KG1 (cell line): Measurements from ENCODE around the gene HPS1.
"Not testable (repeated sequence)": the region's sequence is repeated elsewhere in the genome, so short reads cannot be mapped to it uniquely, and the experiment has no call there.

ENCODE experiments used
- DNase-seq: peaks from one replicate; lab custom pipeline; 2025; lab: John Stamatoyannopoulos, UW

The HPS1 gene

DNA sequence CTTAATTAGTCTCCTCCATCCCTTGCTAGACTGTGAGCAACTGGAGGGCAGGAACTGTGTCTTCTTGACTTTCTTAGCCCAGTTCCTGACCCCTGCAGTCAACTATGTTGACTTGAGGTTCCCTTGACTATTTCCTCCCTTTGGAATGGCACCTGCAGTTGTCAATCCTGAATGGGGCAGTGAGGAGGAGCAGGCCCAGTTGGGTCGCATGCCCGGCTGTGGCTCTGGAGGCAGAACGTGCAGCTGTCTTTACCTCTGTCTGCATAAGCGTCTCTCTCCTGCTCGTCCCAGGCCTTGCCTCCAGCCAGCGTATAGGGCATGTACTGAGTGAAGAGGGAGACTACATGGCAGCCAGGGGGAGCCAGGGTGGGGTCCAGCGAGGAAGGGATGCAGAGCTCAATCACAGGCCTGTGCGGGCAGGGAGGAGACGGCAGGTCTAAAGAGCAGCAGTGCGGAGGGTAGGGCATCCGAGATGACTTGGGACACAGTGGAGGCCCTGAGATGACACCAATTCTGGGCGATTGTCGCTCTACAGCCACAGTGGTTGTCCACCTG, 58.6 kb downstream of the HPS1 start:
- no peak for DNase-seq

DNA sequence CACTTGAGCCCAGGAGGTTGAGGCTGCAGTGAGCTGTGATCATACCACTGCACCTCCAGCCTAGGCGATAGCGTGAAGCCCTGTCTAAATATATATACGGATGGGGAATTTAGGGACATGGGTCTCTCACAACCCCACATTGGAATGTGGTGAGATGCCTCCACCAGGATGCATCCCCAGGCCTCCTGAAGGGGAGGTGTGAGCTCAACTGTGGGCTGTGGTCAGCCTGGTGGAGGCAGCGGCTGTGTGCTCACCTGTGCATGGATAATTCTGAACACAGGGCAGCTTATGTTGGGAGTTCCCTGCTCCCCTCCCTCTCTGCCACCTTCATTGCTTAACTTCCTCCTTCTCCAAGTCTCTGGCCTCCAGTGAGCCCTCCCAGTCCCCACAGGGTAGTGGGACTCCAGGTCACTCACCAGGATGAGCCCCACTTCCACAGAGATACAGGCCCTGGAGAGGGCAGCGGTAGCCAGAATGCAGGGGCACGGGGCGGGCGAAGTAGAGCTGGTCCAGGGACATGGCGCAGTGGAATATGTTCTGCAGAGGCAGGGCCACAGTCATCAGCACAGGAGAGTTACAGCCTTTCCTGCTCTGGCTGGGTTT, 62.1 kb downstream of the HPS1 start:
- DNase-seq = no peak

DNA sequence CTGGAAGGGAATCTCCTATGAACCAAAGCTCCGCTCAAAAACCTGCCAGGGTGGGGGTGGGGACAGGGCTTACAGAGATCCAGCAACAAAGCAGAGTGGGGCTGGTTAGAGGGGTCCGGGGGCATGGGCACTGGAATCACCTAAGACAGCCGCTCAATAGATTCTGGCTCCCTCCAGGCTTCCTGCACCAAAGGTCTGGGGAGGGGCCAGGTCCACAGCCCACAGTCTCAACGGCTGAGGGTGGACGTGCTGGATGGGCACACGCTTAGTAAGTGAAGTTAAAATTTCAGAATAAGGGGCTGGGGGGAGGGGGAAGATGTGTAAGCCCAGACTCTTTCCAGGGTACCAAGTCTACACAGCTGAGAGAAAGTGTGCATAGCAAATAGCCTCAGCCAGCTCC, 62.9 kb downstream of the HPS1 start:
- DNase-seq = no peak

DNA sequence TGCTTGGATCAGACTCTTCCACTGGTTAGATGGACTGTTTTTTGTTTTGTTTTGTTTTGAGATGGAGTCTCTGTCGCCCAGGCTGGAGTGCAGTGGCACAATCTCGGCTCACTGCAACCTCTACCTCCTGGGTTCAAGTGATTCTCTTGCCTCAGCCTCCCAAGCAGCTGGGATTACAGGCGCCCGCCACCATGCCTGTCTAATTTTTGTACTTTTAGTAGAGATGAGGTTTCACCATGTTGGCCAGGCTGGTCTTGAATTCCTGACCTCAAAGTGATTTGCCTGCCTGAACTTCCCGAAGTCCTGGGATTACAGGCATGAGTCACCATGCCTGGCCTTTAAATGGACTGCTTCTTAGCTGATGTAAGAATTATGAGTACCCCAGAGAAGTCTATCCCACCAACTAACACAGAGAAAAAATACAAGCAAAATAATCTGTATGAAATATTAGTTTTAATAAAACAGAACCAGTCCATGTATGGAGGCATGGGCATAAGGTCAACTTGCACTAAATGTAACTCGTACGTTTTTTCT, 63.5 kb downstream of the HPS1 start:
- DNase-seq = not testable (repeated sequence)

DNA sequence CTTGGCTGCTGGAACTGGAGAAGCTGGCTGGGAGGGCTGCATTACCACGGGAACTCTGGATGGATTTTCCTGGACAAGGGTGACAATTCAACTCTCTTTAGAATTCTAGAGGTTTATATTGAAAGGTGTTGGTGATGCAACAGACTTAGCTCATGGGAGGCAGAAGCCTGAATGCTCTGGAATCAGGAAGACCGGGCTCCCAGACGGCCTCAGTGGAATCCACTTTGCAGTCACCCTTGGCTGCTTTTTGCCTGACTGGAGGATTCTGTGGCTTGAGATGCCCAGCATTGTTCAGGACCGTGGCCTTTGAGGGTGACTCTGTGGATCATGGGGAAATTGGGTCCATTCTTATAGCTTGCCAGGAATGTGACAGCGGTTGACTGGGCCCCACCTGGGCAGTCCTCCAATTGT, 64.0 kb downstream of the HPS1 start:
- DNase-seq = no peak

DNA sequence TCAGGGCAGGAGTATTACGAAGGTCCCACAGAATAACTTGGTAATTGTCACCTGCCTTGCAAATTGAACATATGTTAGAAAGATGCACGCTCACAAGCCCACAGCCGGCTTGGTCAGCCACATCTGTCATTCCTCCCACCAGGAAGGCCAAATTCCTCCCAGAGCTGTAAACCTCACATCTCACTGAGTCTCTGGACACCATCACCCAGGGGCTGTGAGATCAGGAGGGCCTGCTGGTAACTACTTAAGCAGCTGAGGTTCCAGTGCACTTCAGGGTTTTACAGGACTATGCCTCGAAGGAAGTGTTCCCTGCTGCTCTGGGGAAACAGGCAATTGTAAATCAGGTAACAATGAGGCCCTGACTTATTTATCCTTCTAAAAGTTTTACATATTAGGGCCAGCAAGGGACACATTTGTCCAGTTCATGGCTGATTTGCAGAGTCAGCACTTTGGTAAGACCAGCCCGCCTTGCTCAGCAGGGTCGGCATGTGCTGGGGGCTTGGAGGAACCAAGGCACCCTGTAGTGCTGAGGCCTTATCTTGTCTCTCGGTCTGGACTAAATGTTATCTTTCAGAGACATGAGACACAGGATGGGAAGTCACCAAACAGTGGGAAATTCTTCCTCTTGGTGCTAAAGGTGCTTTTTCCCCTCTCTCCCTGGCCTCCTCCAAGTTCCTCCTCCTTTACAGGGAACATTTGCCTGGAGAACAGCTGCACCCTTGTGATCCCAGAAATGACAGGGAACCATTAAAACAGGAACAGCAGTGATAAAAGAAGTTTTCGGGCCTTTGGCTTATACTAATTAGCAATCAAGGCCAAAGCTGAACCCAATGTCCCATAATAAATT, 66.0 kb downstream of the HPS1 start:
- no peak for DNase-seq

DNA sequence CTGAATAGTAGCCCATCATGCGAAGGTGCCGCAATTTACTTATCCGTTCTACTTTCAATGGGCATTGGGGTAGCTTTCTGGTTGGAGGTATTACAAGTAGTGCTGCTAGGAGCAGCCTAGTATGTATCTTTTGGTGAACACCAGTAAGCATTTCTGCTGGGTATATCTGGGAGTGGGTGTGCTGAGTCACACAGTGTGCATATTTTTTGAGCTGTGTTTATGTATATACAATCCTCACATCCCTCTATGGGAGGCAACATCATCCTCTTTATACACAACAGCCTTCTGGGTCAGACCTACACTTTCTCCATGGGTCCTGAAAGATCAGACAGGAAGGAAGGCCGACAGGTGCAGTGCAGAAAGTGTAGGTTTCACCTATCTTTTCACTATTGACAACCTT, 68.0 kb downstream of the HPS1 start:
- DNase-seq = no peak

DNA sequence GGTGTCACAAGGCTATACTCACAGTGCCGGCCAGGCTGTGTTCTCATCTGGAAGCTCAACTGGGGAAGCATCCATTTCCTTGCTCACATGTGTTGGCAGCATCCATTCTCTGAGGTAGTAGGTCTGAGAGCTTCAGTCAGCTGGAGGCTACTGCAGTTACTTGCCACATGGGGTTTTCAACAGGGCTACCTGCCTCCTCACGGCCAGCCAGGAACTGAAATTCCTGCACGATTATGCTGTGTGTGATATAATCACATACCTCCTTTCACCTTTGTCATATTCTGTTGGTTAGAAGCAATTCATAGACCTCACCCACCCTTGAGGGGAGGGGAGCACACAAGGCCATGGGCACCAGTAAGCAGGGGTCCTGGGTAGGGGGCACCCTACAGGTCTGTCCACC, 69.2 kb downstream of the HPS1 start:
- no peak for DNase-seq

DNA sequence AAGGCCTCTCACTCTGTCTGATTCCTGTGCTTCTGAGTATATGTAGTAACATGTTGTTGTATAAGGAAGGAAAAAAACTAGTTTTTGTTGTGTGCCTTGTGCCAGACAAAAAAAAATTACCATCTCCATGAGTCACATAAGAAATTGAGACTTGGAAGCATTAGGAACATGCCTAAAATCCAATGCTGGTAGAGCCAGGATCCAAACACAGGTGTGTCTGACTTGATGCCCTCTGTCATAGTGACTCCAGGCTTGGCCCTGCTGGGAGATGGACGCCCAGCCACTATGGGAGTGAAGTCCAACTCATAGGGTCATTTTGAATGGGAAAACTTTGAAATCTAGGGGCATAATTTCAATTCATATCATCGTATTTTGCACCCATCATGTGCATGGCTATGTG, 69.7 kb downstream of the HPS1 start:
- no peak for DNase-seq

DNA sequence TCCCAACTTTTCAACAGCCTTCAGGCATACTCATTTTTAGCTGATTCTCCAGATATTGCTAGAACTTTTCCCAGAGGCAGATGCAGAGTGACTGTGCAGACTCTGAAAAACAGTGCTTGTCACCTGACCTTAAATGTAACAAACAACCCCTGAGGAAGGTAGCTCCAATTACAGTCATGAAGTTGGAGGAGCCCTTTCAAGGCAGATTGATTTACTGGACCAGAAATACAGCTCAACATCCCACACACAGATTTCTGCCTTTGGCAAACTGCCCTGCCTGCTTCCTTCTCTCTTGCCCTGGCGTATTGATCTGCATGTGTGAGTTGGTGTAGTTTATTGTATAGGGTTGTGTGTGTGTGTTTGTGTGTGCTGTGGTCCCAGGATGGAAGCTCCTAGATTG, 70.2 kb downstream of the HPS1 start:
- no peak for DNase-seq

DNA sequence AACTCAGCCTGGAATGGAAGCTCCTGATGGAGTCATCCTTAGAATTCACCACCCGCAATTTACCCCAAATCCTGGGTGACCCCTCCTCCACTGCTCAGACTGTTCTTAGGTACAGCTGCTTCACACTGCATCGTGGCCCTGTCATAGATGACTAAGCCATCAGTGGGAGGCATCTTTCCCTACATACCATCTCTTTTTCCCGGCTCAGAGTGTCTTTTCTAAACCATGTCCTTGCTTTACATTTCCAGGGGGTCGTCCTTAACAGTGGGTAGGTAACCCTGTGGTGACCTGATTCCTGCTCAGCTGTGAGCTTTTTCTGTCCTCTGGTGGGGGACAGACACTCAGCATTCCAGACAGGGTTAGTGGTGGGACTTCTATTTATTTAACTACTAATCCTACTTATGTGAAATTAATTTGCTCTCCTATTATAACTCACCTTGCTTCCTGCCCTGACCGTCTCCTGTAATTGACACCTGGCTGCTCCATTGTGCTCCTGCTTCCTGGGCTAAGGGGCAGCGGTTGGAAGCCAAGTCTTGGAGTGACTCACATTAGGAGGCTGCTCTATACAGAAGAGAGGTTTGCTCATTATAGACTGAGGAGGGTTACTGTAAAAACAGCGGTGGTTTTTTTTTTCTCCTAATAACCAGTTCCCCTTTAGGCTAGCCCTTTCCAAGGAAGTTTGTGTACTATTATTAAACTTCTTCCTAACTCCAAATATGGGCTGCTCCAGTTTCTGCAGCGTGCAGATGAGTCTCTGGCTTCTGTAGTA, 72.3 kb downstream of the HPS1 start:
- DNase-seq = no peak

DNA sequence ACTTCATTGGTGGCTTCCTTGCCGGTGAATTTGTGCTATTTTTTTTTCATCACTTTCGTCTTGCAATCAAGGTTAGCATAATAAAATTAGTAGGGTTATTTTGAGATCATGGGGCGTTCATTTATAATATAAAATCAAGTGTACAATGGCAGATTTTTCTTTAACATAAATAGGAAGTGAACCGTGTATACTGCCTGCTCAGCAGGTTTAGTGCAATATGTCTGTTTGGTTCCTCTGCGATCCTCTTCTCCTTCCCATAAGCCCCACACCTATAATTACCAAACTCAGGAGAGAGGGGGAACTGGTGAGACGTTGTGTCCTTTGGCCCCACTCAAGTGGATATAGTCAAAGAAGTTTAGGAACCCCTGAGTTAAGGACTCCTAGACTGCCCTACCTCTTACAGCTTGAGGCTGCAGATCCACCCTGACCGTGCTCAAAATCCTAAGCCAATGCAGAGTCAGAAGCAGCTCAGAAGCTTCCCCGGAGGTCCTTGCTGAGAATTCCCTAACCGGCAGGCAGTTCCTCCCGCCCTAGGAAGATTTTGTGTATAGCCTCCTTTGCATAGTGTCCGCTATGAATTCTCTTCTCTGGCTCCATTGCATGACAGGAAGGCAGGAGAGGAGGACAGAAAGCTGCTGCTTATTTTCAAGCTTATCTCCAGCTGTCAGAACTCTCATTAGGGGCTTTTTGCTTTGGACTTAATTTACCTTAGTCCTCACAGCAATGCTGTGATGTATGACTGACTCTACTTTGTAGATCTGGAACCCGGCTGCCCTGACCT, 73.3 kb downstream of the HPS1 start:
- no peak for DNase-seq

DNA sequence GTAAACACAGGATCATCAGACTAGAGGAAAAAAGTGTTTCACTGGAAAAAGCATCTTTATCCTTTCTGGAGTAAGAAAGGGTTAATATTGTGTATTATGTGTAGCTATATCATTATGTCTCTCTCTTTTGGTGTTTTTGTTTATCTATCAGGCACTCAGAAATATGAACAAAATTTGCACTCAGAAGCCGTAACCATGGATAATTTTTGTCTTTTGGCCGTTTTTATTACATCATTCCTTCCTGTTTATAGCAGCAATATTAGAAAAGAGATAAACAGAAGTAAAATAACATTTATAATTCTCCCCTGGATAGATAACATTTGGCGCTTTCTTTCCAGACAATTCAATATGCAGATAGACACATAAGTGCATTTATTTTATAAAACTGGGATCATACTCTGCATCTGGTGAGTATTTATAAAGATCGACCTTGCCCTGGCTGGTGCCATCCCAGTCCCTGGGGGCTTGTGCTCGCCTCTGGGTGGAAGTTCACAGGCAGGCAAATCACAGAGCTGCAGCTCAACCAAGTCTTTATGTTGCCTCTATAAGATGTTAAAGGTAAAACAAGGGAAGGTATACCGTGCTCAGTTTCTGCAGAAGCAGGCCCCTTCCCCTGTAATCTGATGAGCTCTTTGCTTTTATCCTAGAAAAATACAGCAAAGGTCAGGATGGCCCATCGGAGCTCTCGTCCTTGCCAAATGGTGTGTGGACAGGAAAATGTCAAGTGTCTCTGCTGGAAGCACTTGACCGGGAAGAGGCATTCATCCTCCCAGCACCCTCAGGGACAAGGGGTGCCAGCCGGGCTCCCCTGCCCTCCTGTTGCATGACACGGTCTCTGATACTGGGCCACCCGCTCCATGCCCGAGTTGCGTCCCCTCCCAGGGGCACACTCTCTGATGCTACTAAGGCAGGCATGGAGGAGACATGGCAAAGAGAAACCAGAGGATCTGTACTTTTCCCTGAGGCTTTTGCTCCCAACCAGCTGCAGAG, 75.6 kb downstream of the HPS1 start:
- no peak for DNase-seq

DNA sequence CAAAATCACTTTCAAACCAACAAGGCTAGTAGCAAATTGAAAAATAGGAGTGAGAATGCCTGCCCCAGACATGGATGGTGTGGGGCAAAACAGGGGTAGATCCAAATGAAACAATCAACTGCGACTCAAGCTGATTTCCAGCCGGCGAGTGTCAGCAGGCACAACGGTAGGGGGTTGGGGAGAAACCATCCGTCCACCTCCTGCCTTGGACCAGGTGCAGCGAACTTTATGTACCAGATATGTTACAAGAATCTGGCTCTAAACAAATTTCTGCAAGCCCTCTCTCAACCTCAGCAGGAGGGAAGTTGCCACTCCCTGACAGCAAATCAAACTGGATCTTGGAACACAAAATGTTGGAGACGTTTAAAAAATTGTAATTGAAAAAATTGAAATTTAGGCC, 76.9 kb downstream of the HPS1 start:
- no peak for DNase-seq

DNA sequence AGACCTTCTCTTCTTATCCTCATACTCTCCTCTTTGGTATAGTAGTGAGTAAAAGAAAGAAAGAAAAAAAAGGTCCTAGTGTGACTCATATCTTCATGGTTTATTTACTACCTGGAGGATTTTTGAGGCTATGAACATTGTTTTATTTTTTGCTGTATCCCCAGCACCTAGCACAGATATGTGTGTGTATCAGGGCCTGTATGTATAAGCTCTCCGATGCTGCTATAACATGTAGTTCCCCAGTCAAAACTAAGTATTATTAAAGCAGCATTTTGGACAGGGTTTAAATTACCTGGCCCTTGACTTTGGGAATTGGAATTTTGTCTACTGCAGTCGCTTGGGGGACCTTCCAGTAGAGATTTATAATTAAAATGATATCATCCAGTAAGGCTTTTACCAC, 78.1 kb downstream of the HPS1 start:
- no peak for DNase-seq

DNA sequence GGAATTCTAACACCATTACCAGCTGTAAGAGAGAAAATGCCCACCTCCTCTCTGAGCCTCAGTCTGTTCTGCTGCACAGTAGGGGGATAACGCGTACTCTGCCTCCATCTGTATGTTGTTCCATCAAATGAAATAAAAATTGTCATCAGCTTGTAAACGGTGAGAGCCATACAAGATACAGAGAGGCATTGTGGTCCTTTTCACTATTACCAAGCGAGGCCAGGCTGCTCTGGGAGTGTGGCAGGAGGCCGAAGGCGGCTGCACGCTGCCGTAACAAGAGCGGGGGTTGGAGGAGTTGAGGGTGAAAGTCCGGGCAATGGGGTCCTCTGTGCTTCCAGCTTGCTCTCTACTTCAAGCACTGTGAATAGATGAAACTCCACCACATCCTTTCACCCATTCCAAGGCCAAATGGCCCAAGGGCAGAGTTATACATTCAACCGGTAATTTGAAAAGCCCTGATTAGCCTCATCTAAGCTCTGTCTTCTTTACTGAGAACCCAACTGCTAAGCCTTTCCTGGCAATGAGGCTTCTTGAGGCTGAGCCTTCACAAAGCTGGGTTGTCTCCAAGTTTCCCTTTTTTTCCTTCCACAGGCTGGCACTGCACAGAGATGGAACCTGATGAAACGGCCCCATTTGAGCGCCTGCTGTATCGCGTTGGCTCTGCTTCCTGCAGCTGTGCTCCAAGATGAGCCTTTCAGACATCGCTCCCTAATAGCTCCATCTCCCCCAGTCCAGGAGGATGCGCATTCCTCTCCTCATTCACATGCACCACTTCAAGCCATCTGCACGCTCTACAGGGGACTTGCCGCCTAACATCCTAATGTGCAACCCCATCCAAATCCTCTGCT, 78.9 kb downstream of the HPS1 start:
- DNase-seq = no peak
